DLD1 (cell line): Measurements from ENCODE around the gene ABCC11.

Experiments
- in situ Hi-C: cut with HindIII; loops from 2 replicates; pipeline ENCODE4 v1.10.0; 2017; ENCODE audit warnings: low sequenced_read_pairs

ABCC11 gene

DNA sequence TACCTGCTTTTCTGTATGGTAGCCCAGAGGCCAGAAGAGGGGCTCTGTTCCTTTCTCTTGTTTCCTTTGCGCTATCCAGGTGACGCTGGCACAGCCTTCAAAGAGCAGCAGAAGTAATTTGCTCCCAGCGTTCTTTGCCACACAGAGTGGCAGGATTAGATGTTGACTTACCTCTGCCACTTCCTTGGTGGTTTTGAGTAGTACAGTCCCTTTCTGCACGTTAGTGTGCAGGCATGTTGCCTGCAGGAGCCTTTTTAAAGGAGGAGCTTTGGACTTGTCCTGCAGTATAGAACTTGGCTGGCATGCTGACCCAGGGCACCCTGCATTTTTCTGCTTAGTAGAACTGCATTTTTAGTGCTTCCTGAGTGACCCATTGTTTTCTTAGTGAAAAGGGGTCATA is at the start of gene ABCC11:
TSS of gene ABCC11 (minus strand) at position 229 of the 400 bp plus-strand sequence. CDS start 15,618 bp downstream, outside the sequence.
- in situ Hi-C loops: no loop called here

DNA sequence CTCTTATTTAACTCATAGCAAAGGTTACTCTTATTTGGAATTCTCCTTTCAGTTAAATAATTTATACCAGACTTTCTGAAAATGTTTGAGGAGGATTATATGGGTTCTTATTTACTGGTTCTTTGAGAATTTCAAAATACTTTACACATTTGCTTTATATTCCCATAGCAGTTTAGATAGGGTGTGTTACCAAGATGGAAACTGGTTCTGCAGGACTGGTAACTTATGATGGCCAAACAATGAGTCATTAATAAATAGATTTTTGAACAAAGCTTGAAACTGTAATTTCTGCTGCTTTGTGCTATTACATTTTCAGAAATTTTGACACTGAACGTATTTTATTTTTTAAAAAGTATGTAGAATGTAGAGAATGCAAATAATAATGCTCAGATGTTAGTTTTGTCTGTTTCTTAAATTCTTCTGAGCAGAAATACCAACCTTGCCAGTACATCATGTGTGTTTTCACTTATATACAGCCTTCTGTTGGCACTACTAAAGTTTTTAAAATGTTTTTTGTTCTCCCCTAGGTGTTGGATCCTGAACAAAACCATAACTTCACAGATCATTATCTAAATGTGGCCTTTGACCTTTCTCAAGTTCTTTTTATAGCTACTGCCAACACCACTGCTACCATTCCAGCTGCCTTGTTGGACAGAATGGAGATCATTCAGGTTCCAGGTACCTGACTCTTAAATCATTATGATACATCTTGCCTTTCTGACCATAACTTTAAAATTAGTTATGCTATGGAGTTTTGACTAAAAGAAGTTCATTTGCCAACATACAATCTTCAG is 48.3 kb upstream of the ABCC11 start:
- in situ Hi-C loops: no loop called here

DNA sequence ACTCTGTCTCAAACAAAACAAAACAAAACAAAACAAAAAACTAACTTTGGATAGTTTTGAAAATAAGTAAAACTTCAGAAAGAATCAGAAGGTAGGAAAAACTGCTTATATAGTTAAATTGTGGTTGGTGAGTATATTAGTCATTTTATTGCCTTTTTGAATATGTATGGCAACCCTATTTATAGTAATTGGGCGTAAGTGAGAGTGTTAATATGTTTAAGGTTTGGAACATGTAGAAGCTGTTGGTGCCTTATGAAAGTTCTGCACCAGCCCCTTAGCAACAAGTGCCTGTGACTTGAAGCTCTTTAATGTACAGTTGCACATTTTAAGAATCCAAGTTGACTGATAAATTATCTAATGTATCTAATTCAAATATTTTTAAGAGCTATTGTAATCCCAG is 47.4 kb upstream of the ABCC11 start:
- in situ Hi-C loops: no loop called here

DNA sequence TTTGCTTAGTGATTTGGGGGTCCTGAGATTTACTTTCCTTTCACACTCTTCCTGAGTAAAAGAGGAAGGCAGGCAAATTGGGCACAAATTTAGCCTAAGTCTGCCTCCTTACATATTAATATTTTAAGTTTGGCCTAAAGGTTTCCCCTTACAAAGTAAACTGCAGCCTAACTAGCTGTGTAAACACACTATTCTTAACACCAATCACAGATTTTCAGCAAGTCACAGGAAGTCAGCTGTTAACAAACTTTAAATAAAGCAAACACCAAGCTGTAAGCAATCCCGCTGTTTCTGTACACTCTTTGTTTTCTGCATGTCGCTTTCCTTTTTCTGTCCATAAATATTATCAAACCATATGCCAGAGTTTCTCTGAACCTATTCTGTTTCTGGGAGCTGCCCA is 45.1 kb upstream of the ABCC11 start:
- in situ Hi-C loops: no loop called here

DNA sequence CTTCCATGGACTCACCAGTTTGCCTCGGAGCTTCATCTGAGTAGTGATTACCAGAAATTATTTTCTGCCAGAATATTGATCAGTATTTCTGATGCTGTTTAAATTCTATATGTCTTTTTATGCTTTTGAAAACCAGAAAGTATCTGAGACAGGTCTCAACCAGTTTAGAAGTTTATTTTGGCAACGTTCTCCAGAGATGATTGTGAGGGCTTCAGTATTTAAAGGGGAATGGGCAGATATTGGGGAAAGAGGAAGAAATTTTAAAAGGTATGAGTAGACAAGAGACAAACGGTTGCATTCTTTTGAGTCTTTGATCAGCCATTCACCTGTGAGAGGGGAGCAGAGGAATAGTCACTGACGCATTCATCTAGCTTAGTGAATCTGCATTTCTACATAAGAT is 44.4 kb upstream of the ABCC11 start:
- in situ Hi-C loops: no loop called here

DNA sequence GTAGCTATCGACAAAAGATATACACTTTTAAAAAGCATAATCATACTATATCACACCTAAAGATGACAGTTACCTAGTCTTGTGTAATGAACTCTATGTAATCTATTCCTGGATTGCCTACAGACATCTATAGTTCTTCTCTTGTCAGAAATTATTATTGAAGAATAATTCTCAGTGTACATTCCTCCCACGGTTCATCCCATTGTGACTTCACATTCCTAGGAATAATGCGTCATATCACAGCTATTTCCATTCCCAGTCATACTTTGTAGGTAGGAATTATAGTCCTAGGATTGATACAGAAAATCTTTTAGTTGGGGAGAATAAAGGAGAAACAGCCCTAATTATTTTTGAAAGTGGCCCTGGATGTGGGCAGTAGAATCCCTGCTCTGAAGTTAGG is 44.0 kb upstream of the ABCC11 start:
- in situ Hi-C loops: no loop called here

DNA sequence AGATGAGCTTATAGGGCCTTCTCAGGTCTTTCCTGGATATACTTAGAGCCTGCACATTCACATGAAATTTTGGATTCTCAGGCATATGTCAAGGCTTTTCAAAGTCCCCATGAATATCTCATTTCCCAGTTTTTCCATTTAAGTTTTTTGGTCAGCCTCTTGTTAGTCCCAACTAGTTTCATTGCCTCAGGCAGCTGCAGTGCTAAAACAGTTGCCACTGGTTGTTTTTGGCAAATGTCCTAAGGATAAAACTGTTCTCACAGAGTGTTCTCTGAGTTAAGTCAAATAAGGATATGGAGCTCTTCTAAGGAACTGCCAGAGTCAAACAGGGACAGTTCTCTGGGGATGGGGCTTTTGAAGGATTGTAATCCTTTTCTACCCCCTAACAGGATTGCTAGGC is 39.9 kb upstream of the ABCC11 start:
- in situ Hi-C loops: no loop called here

DNA sequence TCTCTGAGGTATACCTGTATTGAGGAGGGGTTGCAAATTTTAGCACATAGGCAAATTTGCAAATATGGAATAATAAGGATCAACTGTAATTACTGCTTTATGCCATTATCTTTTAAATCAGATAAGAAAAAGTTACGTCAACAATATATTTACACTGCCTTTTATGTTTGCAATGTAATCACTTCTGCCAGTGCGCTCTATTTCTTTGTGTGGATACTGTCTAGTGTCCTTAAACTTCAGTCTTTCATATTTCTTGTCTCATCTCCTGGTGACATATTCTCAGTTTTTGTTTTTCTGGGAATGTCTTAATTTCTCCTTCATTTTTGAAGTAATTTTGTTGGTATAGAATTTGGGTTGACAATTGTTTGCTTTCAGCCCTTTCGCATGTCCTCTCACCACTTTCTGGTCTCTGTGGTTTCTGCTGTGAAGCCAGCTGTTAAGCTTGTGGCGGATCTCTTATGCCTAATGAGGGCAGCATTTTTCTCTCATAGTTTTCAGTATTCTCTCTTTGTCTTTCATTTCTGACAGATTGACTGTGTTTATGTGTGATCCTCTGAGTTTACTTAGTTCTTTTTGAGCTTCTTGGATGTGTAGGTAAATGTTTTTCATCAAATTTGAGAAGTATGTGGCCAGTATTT is 37.6 kb upstream of the ABCC11 start:
- in situ Hi-C loops: no loop called here

DNA sequence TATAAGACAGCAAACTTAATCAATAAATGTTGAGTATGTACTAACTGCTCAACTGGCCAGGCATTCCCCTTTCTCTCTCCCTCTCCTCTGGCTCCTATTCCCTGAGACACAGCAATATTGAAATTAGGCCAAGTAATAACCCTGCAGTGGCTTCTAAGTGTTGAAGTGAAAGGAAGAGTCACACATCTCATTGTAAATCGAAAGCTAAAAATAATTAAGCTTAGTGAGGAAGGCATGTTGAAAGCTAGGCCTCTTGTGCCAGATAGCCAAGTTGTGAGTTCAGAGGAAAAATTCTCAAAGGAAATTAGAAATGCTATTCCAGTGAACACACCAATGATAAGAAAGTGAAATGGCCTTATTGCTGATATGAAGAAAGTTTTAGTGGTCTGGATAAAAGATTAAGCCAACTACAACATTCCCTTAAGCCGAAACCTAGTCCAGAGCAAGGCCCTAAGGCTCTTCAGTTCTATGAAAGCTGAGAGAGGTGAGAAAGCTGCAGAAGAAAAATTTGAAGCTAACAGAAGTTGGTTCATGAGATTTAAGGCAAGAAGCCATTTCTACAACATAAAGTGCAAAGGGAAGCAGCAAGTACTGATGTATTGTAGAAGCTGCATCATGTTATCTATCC is 35.4 kb upstream of the ABCC11 start:
- in situ Hi-C loops: no loop called here

DNA sequence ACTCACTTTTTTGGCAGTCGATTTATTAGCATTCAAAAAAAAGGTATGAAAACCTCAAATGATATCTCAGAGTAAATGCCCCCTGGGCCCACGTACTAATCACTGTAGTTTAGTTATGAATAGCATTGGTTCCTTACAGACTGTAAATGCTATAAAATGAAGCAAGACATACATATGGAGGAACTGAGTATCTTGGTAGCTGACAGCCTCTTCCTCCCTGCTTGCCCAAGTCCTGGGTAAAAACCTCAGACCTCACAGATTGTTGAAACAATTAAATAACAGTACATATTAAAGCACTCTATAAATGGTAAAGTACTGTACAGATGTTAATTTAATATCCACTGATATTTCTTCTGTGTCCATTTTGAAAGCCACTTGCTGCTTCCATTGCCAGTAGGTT is 33.2 kb upstream of the ABCC11 start:
- in situ Hi-C loops: no loop called here

DNA sequence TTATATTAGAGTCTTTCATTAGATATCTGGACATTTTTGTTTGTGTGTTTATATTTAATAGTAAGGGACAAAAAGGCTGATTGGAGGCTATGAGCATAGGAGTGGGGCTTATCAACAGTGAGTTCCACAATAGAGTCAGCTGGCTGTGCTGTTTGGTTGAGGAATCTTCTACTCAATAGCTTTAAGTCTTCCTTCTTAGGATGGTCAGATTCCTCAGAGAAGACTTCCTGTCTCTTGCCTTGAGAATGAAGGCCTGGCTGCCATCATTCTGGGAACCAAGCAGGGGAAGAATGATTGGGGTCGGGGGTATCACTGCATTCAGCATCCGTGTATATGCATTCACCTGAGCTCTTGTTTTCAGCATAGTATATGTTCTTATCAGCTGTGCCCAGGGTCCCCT is 31.9 kb upstream of the ABCC11 start:
- in situ Hi-C loops: no loop called here

DNA sequence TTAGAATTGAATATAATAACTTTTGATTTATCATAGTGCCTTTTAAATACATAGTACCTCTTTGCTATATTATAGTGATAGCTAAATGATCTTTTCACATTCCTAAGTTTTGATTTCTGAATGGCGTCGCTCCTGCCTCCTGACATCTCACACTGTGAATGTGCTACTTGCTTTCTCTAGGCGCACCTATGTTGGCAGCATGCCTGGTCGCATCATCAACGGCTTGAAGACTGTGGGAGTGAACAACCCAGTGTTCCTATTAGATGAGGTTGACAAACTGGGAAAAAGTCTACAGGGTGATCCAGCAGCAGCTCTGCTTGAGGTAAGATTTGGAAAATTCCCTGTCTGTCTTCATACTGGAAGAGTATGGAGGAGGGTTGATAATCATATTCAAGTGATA is 29.8 kb upstream of the ABCC11 start:
- in situ Hi-C loops: no loop called here

DNA sequence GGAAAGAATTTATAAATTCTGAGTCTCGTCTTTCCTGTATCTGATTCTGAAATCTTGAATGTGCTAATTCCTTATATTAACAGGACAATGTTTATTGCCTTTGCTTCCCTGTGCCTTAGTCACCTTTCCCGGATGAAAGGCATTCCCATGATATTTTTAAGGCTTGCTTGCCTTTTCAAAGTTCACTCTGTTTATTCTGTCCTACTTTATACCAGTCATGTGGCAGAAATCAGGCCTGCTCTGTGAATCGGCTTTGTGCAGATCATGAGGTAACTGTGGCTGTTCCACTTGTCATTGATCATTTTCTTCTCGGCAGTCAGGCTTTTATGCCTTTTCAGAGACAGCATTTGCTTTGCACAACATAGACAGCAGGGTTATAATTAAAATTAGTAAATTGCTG is 28.8 kb upstream of the ABCC11 start:
- in situ Hi-C loops: no loop called here

DNA sequence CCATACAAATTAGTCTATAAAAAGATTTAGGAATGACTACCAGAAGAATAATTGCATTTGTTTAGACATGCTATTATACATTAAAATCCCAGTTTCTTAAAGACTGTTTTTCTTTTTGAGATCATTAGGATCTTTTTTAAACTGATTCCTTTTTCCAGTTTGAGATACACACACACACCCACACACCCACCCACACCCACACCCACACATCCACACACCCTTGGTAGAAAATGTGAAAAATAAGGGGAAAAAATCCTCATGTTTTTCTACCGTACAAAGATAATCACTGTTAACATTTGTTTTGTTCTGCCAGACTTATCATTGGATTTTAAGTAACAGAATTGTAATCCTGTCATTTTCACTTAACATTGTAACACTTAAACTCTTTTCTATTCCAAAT is 27.1 kb upstream of the ABCC11 start:
- in situ Hi-C loops: no loop called here

DNA sequence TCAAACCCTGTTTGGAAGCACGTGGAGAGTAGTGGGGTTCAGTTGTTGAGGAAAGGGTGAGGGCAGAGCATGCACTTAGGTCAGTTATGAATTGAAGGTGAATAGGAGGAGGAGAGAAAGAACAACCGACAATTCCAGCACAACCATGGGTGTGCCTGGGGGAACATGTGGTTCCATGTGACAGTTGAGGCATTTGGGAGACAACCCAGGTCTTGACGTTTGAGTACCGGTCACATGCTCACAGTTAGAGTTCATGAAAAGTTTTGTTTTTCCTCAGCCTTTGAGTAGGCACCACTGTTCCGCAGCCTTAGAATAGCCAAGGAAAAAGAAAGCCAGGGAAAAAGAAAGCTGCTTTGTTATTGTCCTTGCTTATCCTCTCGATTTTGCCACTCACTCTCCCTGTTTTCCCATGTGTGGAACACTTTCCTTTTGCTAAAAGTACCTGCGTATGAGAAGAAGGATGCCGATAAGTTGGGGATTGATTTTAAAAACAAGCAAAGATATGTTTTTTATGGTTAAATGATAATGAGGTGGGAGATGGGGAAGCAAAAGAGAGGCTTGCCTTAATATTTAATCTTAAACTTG is 25.6 kb upstream of the ABCC11 start:
- in situ Hi-C loops: no loop called here

DNA sequence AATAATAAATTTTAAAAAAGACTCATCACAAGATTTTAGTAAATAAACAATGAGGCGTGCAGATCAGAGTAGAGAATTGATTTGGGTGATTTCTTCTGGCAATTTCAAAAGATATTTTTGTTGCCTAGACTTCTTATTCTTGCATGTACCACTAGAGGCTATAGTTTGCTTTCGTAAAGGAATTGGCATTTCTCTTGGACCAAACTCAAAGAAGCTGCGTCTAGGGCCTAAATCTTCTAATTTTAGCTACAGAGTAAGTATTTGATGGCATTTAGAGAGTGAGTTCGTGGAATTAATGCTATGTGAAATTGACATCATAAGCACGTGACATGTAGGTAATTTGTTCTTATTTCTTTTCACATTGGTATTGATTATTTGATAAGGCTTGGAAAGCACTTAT is 24.4 kb upstream of the ABCC11 start:
- in situ Hi-C loops: no loop called here

DNA sequence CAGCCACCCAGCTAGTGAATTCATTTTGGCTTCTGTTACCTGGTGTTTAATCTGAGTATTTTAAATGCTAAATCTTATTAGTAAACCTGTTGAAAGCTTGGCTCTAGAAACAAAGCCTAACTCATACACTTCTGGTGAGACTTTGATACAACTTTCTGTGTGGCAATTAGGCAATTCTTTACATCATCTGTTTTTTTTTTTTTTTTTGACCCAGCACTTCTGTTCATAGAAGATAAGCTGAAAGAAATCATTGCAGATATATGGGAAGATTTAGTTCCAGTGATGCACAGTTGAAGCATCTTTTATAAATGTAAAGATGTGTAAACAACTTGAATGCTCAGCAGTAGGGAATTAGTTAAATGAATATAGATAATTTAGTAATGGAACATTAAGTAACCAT is 21.7 kb upstream of the ABCC11 start:
- in situ Hi-C loops: no loop called here

DNA sequence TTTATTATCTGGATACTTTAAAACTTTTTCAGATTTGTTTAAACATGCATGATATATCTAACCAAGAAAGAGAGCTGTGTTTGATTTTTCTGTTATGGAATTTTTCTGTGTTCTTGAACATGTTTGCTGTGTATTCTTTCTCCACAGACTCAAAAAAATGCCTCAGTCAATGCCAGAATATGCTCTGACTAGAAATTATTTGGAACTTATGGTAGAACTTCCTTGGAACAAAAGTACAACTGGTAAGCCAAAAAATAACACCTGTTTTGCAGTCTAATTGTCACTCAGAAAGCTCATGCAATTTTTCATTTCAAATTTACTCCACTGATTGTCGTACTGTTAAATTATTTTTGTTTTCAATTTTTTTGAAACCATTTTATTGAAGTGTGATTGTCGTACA is 15.3 kb upstream of the ABCC11 start:
- in situ Hi-C loops: no loop called here

DNA sequence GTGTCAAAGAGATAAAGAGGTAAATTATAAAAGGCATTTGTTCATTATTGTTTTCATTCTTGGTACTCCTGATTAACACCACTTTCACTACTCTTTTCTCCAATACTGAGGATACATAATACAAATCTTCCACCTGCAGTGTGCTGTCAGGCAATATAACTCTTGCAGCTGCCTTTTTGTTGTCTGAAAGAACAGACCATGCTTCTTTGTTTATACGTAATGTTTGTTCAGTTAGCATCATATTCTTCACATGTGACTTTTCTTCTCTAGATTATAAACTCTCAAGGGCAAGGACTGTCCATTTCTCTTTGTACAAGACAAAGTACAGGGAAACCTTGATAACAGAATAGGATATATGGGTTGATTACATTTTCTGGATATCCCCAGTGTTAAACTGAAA is 14.2 kb upstream of the ABCC11 start:
- in situ Hi-C loops: no loop called here

DNA sequence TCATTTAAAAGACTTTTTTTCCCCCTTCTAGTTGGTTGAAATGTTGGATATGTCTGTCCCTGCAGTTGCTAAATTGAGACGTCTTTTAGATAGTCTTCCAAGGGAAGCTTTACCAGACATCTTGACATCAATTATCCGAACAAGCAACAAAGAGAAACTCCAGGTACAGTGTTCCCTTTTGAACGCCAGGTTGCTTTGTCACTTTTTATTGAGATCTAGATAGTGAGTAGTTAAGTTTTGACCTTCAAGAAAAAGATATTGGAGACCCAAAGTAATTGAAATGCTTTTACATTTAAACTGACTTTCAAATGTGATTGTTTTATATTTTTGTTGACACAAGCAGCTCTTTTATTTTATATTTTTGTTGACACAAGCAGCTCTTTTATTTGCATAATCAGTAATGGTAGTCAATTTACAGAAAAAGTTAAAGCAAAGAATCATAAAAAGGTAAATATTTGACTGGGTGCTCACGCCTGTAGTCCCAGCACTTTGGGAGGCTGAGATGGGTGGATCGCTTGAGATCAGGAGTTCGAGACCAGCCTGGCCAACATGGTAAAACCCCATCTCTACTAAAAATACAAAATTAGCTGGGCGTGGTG is 9.3 kb upstream of the ABCC11 start:
- in situ Hi-C loops: no loop called here

DNA sequence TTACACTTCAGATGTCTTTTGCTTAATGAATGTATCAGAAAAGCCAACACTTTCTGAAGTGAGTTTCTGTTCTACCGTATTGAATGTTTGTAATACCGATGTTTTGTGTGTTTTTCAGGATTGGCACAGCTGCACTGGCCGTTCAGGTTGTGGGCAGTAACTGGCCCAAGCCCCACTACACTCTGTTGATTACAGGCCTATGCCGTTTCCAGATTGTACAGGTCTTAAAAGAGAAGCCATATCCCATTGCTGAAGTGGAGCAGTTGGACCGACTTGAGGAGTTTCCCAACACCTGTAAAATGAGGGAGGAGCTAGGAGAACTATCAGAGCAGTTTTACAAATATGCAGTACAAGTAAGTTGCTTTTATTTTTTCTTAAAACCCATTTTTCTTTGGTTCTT is 4.7 kb upstream of the ABCC11 start:
- in situ Hi-C loops: no loop called here
